ENCODE results near the gene C22orf23. TPM values are rescaled to one million over a fixed set of nuclear protein-coding genes. Genes with fewer than 3 reads are reported as not detected.

The C22orf23 gene
- total RNA-seq, 2 experiments from 2014 or later, result 0.14 TPM; not detected in 1

GRCh38 chr22:37926771-37927636, 26.4 kb downstream of the C22orf23 start:
- intact Hi-C loops (cut with micrococcal nuclease), result no loop called here
- H3K36me3 Mint-ChIP-seq, result no peaks in the 10 kb centered on the region
- no peaks in the 10 kb centered on the region for H3K27me3 Mint-ChIP-seq
- H3K9me3 Mint-ChIP-seq, result no peaks in the 10 kb centered on the region
- H3K27ac Mint-ChIP-seq, result no peak overlapping the region
- H3K4me1 Mint-ChIP-seq (ENCODE audit: low read depth), result no peaks in the 10 kb centered on the region
- ChIA-PET POLR2A (no interaction called here), CTCF (interaction anchor here (1.2 to 7.9 kb wide), 2 partner anchors 39 to 109 kb away, joined by 3 to 58 read pairs; no protein-coding TSS in a partner anchor)
- no peak overlapping the region for H3K4me3 Mint-ChIP-seq
- DNase-seq, result no peak

- H3K27me3 Mint-ChIP-seq, result no peaks in the 10 kb centered on the region
- ChIA-PET CTCF (no interaction called here), POLR2A (no interaction called here)
Observed at GRCh38 chr22:37926358-37926757, 27.0 kb downstream of the C22orf23 start.

GRCh38 chr22:37925767-37926166, 27.6 kb downstream of the C22orf23 start:
- CTCF ChIA-PET, result no interaction called here

More at GRCh38 chr22:37926358-37926757, 27.0 kb downstream of the C22orf23 start:
- Mint-ChIP-seq H3K9me3 (no peaks in the 10 kb centered on the region), H3K4me1 (ENCODE audit: low read depth) (no peaks in the 10 kb centered on the region), H3K27ac (no peak overlapping the region), H3K36me3 (no peaks in the 10 kb centered on the region), H3K4me3 (no peak overlapping the region)
- DNase-seq, result no peak
- intact Hi-C loops (cut with micrococcal nuclease), result no loop called here

GRCh38 chr22:37925330-37925729, 28.1 kb downstream of the C22orf23 start:
- ChIA-PET POLR2A (no interaction called here), CTCF (no interaction called here)
- intact Hi-C loops (cut with micrococcal nuclease), result no loop called here
- no peak overlapping the region for H3K27ac Mint-ChIP-seq
- H3K4me1 Mint-ChIP-seq (ENCODE audit: low read depth), result peaks cover under 1% of the 10 kb centered on the region
- no peaks in the 10 kb centered on the region for H3K27me3 Mint-ChIP-seq
- no peak for DNase-seq
- H3K4me3 Mint-ChIP-seq, result no peak overlapping the region
- no peaks in the 10 kb centered on the region for H3K9me3 Mint-ChIP-seq
- H3K36me3 Mint-ChIP-seq, result peaks cover under 1% of the 10 kb centered on the region

More at GRCh38 chr22:37925767-37926166, 27.6 kb downstream of the C22orf23 start:
- Mint-ChIP-seq H3K4me3 (no peak overlapping the region), H3K9me3 (no peaks in the 10 kb centered on the region), H3K36me3 (no peaks in the 10 kb centered on the region), H3K27me3 (no peaks in the 10 kb centered on the region), H3K4me1 (ENCODE audit: low read depth) (no peaks in the 10 kb centered on the region), H3K27ac (no peak overlapping the region)
- intact Hi-C loops (cut with micrococcal nuclease), result no loop called here
- DNase-seq, result no peak
- POLR2A ChIA-PET, result no interaction called here

- CTCF ChIA-PET, result no interaction called here
- Mint-ChIP-seq H3K4me3 (no peak overlapping the region), H3K4me1 (ENCODE audit: low read depth) (peaks cover 5% of the 10 kb centered on the region), H3K27ac (no peak overlapping the region), H3K27me3 (no peaks in the 10 kb centered on the region), H3K9me3 (no peaks in the 10 kb centered on the region), H3K36me3 (peaks cover 4% of the 10 kb centered on the region)
- intact Hi-C loops (cut with micrococcal nuclease), result no loop called here
- POLR2A ChIA-PET, result no interaction called here
- DNase-seq, result no peak
Observed at GRCh38 chr22:37924386-37925065, 28.9 kb downstream of the C22orf23 start.

- Mint-ChIP-seq H3K27ac (no peak overlapping the region), H3K4me1 (ENCODE audit: low read depth) (peaks cover 5% of the 10 kb centered on the region), H3K27me3 (no peaks in the 10 kb centered on the region), H3K9me3 (no peaks in the 10 kb centered on the region), H3K4me3 (no peak overlapping the region), H3K36me3 (peaks cover 4% of the 10 kb centered on the region)
- ChIA-PET POLR2A (no interaction called here), CTCF (no interaction called here)
- intact Hi-C loops (cut with micrococcal nuclease), result no loop called here
- DNase-seq, result no peak
Observed at GRCh38 chr22:37923927-37924326, 29.5 kb downstream of the C22orf23 start.

GRCh38 chr22:37922191-37922590, 31.2 kb downstream of the C22orf23 start:
- Mint-ChIP-seq H3K27ac (no peak overlapping the region), H3K4me3 (no peak overlapping the region), H3K4me1 (ENCODE audit: low read depth) (peaks cover 5% of the 10 kb centered on the region), H3K9me3 (no peaks in the 10 kb centered on the region), H3K36me3 (peaks cover 4% of the 10 kb centered on the region), H3K27me3 (no peaks in the 10 kb centered on the region)
- DNase-seq, result no peak
- intact Hi-C loops (cut with micrococcal nuclease), result no loop called here
- ChIA-PET POLR2A (no interaction called here), CTCF (interaction anchor here (1.2 kb wide), 1 partner anchor 12 kb away, joined by 4 read pairs; no protein-coding TSS in a partner anchor)

GRCh38 chr22:37920126-37920525, 33.3 kb downstream of the C22orf23 start:
- Mint-ChIP-seq H3K9me3 (no peaks in the 10 kb centered on the region), H3K36me3 (peaks cover 4% of the 10 kb centered on the region), H3K4me3 (peak overlapping the region; percentile 34), H3K27me3 (no peaks in the 10 kb centered on the region), H3K27ac (peak overlapping the region; percentile 76), H3K4me1 (ENCODE audit: low read depth) (peaks cover 5% of the 10 kb centered on the region)
- ChIA-PET CTCF (interaction anchor here (0.6 kb wide), 1 partner anchor 108 kb away, joined by 3 read pairs; no protein-coding TSS in a partner anchor), POLR2A (interaction anchor here (0.7 kb wide), 1 partner anchor 82 kb away, joined by 4 read pairs; no protein-coding TSS in a partner anchor)
- DNase-seq, result no peak
- intact Hi-C loops (cut with micrococcal nuclease), result no loop called here

GRCh38 chr22:37918580-37919270, 34.7 kb downstream of the C22orf23 start:
- POLR2A ChIA-PET, result no interaction called here
- H3K27me3 Mint-ChIP-seq, result no peaks in the 10 kb centered on the region
- intact Hi-C loops (cut with micrococcal nuclease), result no loop called here
- H3K27ac Mint-ChIP-seq, result no peak overlapping the region
- CTCF ChIA-PET, result no interaction called here
- no peaks in the 10 kb centered on the region for H3K9me3 Mint-ChIP-seq
- DNase-seq, result no peak
- no peak overlapping the region for H3K4me3 Mint-ChIP-seq
- peaks cover 4% of the 10 kb centered on the region for H3K36me3 Mint-ChIP-seq
- H3K4me1 Mint-ChIP-seq (ENCODE audit: low read depth), result peaks cover 5% of the 10 kb centered on the region

GRCh38 chr22:37917874-37918548, 35.4 kb downstream of the C22orf23 start:
- POLR2A ChIA-PET, result no interaction called here
- CTCF ChIA-PET, result no interaction called here
- Mint-ChIP-seq H3K4me1 (ENCODE audit: low read depth) (peaks cover 5% of the 10 kb centered on the region), H3K27ac (no peak overlapping the region), H3K36me3 (peaks cover 7% of the 10 kb centered on the region), H3K9me3 (no peaks in the 10 kb centered on the region), H3K27me3 (no peaks in the 10 kb centered on the region), H3K4me3 (no peak overlapping the region)
- DNase-seq, result no peak
- intact Hi-C loops (cut with micrococcal nuclease), result no loop called here

- DNase-seq, result no peak
- no peak overlapping the region for H3K27ac Mint-ChIP-seq
- POLR2A ChIA-PET, result no interaction called here
Observed at GRCh38 chr22:37916311-37916710, 37.1 kb downstream of the C22orf23 start.

More at GRCh38 chr22:37916311-37916710, 37.1 kb downstream of the C22orf23 start:
- Mint-ChIP-seq H3K36me3 (peaks cover 7% of the 10 kb centered on the region), H3K27me3 (no peaks in the 10 kb centered on the region), H3K4me1 (ENCODE audit: low read depth) (peaks cover 16% of the 10 kb centered on the region), H3K9me3 (no peaks in the 10 kb centered on the region), H3K4me3 (no peak overlapping the region)
- CTCF ChIA-PET, result interaction anchor here (1.0 to 1.6 kb wide), 4 partner anchors 11 to 136 kb away, joined by 3 to 4 read pairs (median 4); partner anchors contain the start of gene MICALL1
- intact Hi-C loops (cut with micrococcal nuclease), result no loop called here
